Activated B cell treated with CpG ODN at 0.5 μM for 24 hours (primary cell): ENCODE data around the gene ADSS2. TPM values are rescaled to one million over a fixed set of nuclear protein-coding genes. Genes with fewer than 3 reads are reported as not detected.

Source experiments
- ATAC-seq: fragments of 200-7000 bp; cut with Tn5 transposase; one replicate; pipeline ENCODE4 v1.10.0; 2021; ENCODE audit warnings: low read depth, mild to moderate bottlenecking, moderate library complexity
- CTCF ChIA-PET: fragments of 350-600 bp; sonication (Branson Sonifier 250); formaldehyde crosslinking; loops from one replicate; lab custom pipeline; 2021; ENCODE audit warnings: antibody characterized with exemption; lab: Charles Lee
- POLR2A ChIA-PET: fragments of 350-600 bp; sonication (Branson Sonifier 250); formaldehyde crosslinking; loops from one replicate; lab custom pipeline; 2021; ENCODE audit warnings: antibody characterized with exemption; lab: Charles Lee
- DNase-seq: peaks from one replicate; pipeline ENCODE4 v3.0.0; 2022
- H3K27ac Mint-ChIP-seq: one replicate; pipeline ENCODE4 v1.8.0; 2020; ENCODE audit warnings: mixed read lengths
- H3K27me3 Mint-ChIP-seq: one replicate; pipeline ENCODE4 v1.8.0; 2021; ENCODE audit warnings: mixed read lengths
- H3K36me3 Mint-ChIP-seq: one replicate; pipeline ENCODE4 v1.8.0; 2021; ENCODE audit warnings: low read depth, mixed read lengths
- H3K4me1 Mint-ChIP-seq: one replicate; pipeline ENCODE4 v1.8.0; 2021; ENCODE audit warnings: mixed read lengths
- H3K4me3 Mint-ChIP-seq: one replicate; pipeline ENCODE4 v1.8.0; 2020; ENCODE audit warnings: mild to moderate bottlenecking, mixed read lengths
- H3K9me3 Mint-ChIP-seq: one replicate; pipeline ENCODE4 v1.8.0; 2020; ENCODE audit warnings: mixed read lengths
- intact Hi-C: fragments of 100-400 bp; cut with micrococcal nuclease; formaldehyde crosslinking; loops from one replicate; pipeline ENCODE4 v1.15.1; 2024
- total RNA-seq: library from RNA; stranded (reverse); gene quantifications from 2 replicates; pipeline ENCODE4 v1.2.3, GENCODE V29; 2022
- TF ChIP-seq, protein P1 (sequence below): fragments of 200-600 bp; IDR thresholded peaks from one replicate; pipeline ENCODE4 v1.8.0; 2022; ENCODE audit warnings: antibody characterized with exemption, mild to moderate bottlenecking

ADSS2 gene
- total RNA-seq, 1 donor from 2014 or later, result 42.2 TPM

DNA sequence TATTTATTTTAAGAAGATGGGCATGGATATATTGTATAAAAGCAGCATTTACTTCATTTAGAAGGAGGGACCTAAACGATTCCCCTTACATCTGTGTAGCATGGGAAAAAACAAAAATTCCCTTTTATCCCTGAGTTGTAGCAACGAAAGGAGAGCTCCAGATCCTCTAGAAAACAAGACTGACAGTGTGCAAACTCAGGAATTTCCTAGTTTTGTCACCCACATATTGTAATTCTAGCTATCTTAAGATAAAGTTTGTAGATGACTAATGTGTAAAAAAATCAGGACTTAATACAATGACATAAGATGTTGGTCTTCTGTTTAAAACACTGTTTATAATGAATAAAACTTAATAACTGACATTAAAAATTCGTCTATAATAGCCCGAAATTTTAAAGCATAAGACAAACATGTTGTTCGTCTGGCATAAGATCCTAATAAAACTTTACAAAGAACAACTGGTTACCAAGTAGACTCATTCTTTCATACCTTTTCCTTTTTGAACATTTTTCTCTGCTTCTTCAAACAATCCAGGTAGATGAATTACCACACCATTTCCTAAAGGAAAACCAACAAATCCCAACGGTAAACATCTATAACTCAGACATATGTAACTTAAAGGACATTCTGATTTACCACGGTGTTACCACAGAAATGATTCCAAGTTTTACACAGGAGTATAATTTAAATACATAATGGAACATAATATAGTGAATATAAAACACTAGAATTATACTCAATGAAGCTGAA, 15.2 kb downstream of the ADSS2 start:
- ATAC-seq (no peak), DNase-seq (no peak)
- Mint-ChIP-seq H3K4me3 (no peak overlapping the region), H3K27ac (no peak overlapping the region), H3K4me1 (peaks cover 11% of the 10 kb centered on the region), H3K27me3 (no peaks in the 10 kb centered on the region), H3K36me3 (peaks cover 44% of the 10 kb centered on the region), H3K9me3 (no peaks in the 10 kb centered on the region)
- ChIA-PET CTCF (no interaction called here), POLR2A (no interaction called here)
- intact Hi-C loops, result no loop called here
- TF ChIP-seq, protein P1, sequence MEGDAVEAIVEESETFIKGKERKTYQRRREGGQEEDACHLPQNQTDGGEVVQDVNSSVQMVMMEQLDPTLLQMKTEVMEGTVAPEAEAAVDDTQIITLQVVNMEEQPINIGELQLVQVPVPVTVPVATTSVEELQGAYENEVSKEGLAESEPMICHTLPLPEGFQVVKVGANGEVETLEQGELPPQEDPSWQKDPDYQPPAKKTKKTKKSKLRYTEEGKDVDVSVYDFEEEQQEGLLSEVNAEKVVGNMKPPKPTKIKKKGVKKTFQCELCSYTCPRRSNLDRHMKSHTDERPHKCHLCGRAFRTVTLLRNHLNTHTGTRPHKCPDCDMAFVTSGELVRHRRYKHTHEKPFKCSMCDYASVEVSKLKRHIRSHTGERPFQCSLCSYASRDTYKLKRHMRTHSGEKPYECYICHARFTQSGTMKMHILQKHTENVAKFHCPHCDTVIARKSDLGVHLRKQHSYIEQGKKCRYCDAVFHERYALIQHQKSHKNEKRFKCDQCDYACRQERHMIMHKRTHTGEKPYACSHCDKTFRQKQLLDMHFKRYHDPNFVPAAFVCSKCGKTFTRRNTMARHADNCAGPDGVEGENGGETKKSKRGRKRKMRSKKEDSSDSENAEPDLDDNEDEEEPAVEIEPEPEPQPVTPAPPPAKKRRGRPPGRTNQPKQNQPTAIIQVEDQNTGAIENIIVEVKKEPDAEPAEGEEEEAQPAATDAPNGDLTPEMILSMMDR, result no peak

DNA sequence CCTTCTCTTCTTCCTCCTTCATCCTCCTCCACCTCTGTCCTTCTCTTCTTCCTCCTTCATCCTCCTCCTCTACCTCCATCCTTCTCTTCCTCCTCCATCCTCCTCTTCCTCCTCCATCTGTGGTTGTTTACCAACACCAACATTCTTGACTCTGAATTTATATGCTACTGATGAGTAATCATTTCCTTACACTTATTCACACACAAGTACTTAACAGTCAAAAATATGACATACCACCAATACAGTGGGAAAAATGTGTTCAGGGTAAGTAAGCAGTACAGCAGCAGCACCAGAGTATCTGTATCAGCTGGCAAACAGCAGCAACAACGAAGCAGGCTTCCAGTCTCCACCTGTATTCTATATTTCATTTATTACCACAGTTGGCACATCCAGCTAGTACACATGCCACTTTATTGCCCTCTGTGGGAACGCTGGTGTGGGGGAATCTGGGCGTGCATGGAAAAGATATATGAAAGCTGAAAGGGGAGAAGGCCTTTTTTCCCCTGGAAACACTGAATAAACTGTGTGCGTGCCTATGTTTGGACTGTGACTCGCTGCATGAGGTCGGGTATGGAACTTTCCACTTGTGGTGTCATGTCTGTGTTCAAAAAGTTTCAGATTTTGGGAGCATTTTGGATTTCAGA, 16.0 kb downstream of the ADSS2 start:
- Mint-ChIP-seq H3K36me3 (peaks cover 48% of the 10 kb centered on the region), H3K27me3 (no peaks in the 10 kb centered on the region), H3K4me3 (no peak overlapping the region), H3K27ac (no peak overlapping the region), H3K9me3 (no peaks in the 10 kb centered on the region), H3K4me1 (peaks cover 11% of the 10 kb centered on the region)
- intact Hi-C loops, result loop anchor here (2.0 kb wide), 1 partner anchor 15 kb away; the partner anchor contains the start of gene ADSS2
- TF ChIP-seq, protein P1, result no peak
- POLR2A ChIA-PET, result no interaction called here
- CTCF ChIA-PET, result no interaction called here
- ATAC-seq, result no peak
- no peak for DNase-seq

DNA sequence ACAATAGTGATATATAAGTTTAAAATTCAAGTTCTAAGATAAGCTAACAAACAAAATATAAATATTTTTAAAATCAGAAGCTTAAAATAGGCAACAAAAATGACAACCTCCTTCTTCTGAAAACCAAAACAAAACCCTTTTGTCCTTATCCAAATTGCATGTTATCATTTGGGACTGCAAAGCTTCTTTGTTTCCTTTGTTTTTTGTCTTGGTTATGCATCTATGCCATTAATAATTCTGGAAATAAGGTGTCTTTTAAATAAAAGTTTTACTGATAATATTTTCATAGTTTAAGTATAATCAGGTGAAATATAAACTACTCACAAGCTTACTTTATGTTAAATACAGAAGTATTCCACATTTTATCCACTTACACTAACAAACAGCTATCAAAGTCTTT, 20.5 kb downstream of the ADSS2 start:
- intact Hi-C loops, result no loop called here
- Mint-ChIP-seq H3K9me3 (no peaks in the 10 kb centered on the region), H3K27me3 (no peaks in the 10 kb centered on the region), H3K27ac (no peak overlapping the region), H3K36me3 (peaks cover 50% of the 10 kb centered on the region), H3K4me1 (peaks cover 5% of the 10 kb centered on the region), H3K4me3 (no peak overlapping the region)
- CTCF ChIA-PET, result no interaction called here
- POLR2A ChIA-PET, result no interaction called here
- DNase-seq (no peak), ATAC-seq (no peak)
- TF ChIP-seq, protein P1, result no peak

DNA sequence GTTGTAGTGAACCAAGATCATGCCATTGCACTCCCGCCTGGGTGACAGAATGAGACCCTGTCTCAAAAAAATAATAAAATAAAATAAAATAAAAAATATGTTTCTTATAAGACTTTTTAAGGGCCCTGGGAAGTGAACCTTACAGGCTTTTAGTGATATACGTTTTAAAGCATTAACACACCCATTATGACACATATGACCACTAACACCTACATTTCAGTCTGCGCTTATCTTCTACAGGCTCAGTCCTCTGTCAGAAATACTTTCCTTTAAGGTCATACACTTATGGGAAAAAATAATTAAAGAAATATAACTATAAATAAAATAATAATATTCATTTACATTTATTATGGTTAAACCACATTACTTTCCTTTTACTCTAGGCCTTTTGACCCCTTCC, 21.9 kb downstream of the ADSS2 start:
- no peak overlapping the region for H3K27ac Mint-ChIP-seq
- intact Hi-C loops, result no loop called here

DNA sequence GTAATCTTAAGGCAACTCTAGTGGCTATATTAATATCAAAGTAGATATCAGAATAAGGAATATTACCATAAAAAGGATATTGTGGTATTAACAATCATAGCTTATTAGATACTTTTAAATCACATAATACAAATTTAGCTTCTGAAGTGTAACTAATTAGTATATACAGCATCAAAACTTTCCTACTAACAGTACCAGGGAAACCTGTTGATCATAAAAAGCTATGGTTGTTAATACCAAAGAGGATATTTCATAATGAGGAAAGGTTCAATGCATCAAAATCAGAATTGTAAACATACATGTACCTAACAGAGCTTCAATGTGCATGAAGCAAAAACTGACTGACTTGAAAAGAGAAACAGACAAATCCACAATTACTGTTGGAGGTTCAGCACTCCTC, 24.1 kb downstream of the ADSS2 start:
- Mint-ChIP-seq H3K27ac (no peak overlapping the region), H3K36me3 (peaks cover 57% of the 10 kb centered on the region), H3K27me3 (no peaks in the 10 kb centered on the region), H3K4me1 (peaks cover 5% of the 10 kb centered on the region), H3K9me3 (no peaks in the 10 kb centered on the region), H3K4me3 (no peak overlapping the region)
- POLR2A ChIA-PET, result no interaction called here
- TF ChIP-seq, protein P1, result no peak
- DNase-seq (no peak), ATAC-seq (no peak)
- intact Hi-C loops, result no loop called here
- CTCF ChIA-PET, result no interaction called here

More for the DNA sequence above, 21.9 kb downstream of the ADSS2 start:
- peaks cover 5% of the 10 kb centered on the region for H3K4me1 Mint-ChIP-seq
- TF ChIP-seq, protein P1, result no peak
- DNase-seq (no peak), ATAC-seq (no peak)
- ChIA-PET CTCF (no interaction called here), POLR2A (no interaction called here)
- no peaks in the 10 kb centered on the region for H3K27me3 Mint-ChIP-seq
- H3K4me3 Mint-ChIP-seq, result no peak overlapping the region
- H3K9me3 Mint-ChIP-seq, result no peaks in the 10 kb centered on the region
- H3K36me3 Mint-ChIP-seq, result peaks cover 49% of the 10 kb centered on the region
